HG03520 (cell line): ENCODE measurements around the gene CACNG5.

Source experiments
- ATAC-seq: cut with Tn5 transposase; IDR thresholded peaks from one replicate; pipeline ENCODE4 v1.9.1; 2021; ENCODE audit warnings: mild to moderate bottlenecking, moderate library complexity; ENCODE audit not compliant: unreplicated experiment

CACNG5 gene

GRCh38 chr17:66903781-66904180 is 68.9 kb downstream of the CACNG5 start:
- no peak for ATAC-seq

- no peak for ATAC-seq
These were observed 70.1 kb downstream of the CACNG5 start for GRCh38 chr17:66904760-66905624.

DNA sequence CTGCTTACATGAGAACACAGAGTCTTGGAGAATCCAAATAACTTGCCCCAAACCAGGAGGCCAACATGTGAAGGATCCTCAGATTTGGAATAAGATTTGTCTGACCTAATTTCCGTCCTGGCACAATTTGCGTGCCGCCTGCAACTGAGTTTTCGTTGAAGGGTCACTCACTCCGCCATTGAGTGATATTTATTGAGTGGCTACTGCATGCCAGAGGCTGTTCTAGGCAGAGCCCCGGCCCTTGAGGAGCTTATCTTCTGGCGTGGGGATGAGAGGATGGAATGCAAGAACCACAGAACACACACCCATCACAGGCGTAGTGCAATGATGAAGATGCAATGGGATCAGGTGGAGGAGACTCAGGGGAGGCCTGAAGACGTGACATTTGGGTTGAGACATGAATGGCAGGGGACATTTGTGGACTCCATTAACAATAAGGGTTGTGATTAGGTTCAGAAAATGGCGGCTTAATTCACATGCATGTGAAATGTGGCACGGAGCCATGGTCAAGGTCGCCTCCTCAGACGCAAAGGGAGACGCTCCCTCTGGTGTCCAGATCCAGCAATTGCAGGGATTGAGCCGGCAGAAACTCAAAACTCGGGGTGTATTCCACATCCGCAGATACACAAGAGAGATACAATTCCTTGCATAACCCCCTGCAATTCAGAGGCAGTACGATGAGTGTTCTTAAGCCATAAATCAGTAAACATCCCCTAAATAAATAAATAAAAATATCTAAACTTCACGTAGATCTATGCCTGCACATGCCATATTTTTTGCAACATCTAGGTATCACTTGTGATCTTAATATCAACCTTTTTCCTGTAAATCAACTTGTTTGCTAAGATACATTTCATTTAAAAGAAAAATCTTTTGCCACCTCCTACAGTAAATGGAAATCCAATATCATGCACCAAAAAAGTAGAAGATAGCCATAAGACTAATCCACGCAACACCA is 71.7 kb downstream of the CACNG5 start:
- no peak for ATAC-seq

GRCh38 chr17:66909804-66910373 is 75.0 kb downstream of the CACNG5 start:
- ATAC-seq = no peak

- no peak for ATAC-seq
These were observed 75.9 kb downstream of the CACNG5 start for GRCh38 chr17:66910651-66911285.

- ATAC-seq = no peak
These were observed 80.3 kb downstream of the CACNG5 start for GRCh38 chr17:66915204-66915611.

- no peak for ATAC-seq
These were observed 80.9 kb downstream of the CACNG5 start for GRCh38 chr17:66915792-66916191.

DNA sequence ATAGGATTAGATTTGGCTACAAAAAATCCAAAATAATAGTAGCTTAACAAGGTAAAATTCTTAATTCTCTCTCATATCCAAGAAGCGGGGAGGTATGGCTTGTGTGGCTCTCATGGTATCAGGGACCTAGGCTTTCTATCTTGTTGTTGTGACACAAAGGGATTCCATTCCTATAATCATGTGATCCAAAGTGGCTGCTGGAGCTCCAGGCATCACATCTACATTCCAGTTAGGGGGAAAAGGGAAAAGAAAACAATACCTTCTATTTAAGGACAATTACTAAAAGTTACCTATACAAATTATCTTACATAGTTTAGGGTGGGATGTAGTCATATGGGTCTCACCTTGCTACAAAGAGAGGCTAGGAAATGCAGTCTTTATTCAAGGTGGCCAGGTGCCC is 82.0 kb downstream of the CACNG5 start:
- no peak for ATAC-seq

DNA sequence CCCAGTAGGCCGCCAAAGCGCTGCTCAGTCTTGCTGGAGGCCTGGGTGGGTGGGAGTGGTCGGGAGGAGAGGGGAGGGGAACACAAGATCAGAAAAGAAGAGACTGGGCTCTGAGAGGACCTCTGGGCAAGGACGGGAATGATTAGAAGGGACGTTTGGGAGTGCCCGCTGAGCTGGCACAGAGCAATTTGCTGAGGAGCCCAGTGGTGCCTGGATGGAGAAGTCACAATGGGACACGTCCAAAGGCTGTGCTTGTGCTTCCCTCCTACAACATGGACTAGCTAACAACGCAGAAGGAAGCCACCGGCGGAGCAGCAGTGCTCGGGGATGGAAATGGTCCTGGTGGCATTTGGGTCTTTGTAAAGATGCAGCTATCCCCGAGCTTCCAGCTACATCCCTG is 84.0 kb downstream of the CACNG5 start:
- no peak for ATAC-seq

DNA sequence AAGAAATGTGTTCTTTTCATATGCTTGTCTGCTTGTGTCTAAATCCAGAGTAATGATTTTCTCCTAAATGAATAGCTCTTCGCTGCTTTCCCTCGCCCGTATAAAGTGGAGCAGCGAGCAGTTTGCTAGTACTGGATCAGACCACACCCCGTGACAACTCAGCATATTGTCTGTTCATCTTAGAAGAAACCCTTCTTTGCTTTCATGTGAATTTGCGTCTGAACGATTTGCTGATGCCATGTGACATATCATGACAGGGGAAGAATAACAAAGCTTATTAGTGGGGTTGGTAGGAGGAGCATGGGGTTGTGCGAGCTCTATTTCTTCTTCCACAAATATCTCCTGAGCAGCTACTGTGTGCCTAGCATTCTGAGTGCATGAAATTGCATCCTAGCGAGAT is 85.5 kb downstream of the CACNG5 start:
- no peak for ATAC-seq

- ATAC-seq = no peak
These were observed 86.0 kb downstream of the CACNG5 start for GRCh38 chr17:66920950-66921349.

- no peak for ATAC-seq
These were observed 89.0 kb downstream of the CACNG5 start for GRCh38 chr17:66923886-66924285.

- ATAC-seq = no peak
These were observed 91.0 kb downstream of the CACNG5 start for GRCh38 chr17:66925811-66926500.

DNA sequence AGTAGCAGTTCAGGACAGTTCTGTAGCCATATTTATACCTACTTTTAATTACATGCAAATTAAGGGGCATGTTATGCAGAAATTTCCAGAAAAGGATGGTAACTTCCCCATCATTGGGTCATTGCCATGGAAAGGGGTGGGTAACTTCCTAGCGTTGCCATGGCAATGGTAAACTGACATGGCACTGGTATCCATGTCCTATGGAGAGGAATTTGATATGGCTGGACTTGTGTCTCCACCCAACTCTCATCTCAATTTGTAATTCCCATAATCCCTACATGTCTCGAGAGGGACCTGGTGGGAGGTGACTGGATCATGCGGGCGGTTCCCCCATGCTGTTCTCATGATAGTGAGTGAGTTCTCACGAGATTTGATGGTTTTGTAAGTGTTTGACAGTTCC is 94.0 kb downstream of the CACNG5 start:
- ATAC-seq = no peak

GRCh38 chr17:66929591-66929990 is 94.7 kb downstream of the CACNG5 start:
- no peak for ATAC-seq

- no peak for ATAC-seq
These were observed 96.0 kb downstream of the CACNG5 start for GRCh38 chr17:66930933-66931332.

DNA sequence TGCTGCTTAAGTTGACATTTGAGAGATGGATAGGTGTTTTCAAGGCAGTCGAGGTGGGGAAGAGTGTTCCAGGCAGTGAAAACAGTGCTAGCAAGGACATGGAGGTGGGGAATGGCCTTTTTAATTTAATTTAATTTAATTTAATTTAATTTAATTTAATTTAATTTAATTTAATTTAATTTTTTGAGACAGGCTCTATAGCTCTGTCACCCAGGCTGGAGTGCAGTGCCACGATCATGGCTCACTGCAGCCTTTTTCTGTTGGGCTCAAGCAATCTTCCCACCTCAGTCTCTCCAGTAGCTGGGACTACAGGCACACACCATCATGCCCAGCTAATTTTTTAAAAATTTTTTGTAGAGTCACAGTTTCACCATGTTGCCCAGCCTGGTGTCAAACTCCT is 97.4 kb downstream of the CACNG5 start:
- ATAC-seq = no peak

DNA sequence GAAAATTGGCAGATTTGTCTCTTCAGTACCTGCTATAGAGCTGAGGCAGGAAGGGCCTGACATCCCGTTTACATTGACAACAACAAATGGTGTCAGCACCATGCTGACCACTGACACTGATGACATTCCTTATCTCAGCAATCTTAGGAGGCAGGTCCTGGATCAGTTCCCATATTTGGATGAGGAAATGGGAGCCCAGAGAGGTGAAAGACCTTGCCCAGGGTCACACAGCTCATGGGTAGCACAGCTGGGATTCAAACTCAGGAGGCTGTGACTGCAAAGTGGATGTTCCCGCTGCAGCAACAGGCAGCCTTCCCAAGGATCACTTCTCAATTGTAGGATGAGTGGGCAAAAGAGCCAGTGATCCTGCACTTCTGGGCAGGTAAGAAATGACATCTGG is 99.1 kb downstream of the CACNG5 start:
- ATAC-seq = no peak
